KMS-11 (cell line): ENCODE data around the gene PIGU.

ENCODE experiments used
- H2AFZ ChIP-seq: fragments of 200-600 bp; sonication (generic); 2 replicates; pipeline ENCODE4 v1.6.1; 2016; ENCODE audit warnings: antibody characterized with exemption, mixed run types, low read depth
- H3K27ac ChIP-seq: fragments of 200-600 bp; sonication (generic); 2 replicates; pipeline ENCODE4 v1.6.1; 2016; ENCODE audit warnings: mild to moderate bottlenecking, mixed run types
- H3K27me3 ChIP-seq: fragments of 200-600 bp; sonication (generic); 2 replicates; pipeline ENCODE4 v1.6.1; 2017; ENCODE audit warnings: mild to moderate bottlenecking, low read depth, mixed run types, moderate library complexity; ENCODE audit not compliant: insufficient read depth
- H3K36me3 ChIP-seq: fragments of 200-600 bp; sonication (generic); 2 replicates; pipeline ENCODE4 v1.6.1; 2017; ENCODE audit warnings: mild to moderate bottlenecking, mixed run types; ENCODE audit not compliant: insufficient read depth
- H3K4me1 ChIP-seq: fragments of 200-600 bp; sonication (generic); 2 replicates; pipeline ENCODE4 v1.6.1; 2016; ENCODE audit warnings: mild to moderate bottlenecking, low read depth, mixed run types; ENCODE audit not compliant: poor library complexity, severe bottlenecking
- H3K4me2 ChIP-seq: fragments of 200-600 bp; sonication (generic); 2 replicates; pipeline ENCODE4 v1.7.0; 2016; ENCODE audit warnings: mild to moderate bottlenecking, mixed run types
- H3K4me3 ChIP-seq: fragments of 200-600 bp; sonication (generic); IDR thresholded peaks from 2 replicates; pipeline ENCODE4 v1.6.1; 2017; ENCODE audit warnings: low read depth, low read length, mixed read lengths; ENCODE audit not compliant: insufficient read depth
- H3K79me2 ChIP-seq: fragments of 200-600 bp; sonication (generic); 2 replicates; pipeline ENCODE4 v1.6.1; 2016; ENCODE audit warnings: low read depth, mixed run types; ENCODE audit not compliant: insufficient read depth
- H3K9ac ChIP-seq: fragments of 200-600 bp; sonication (generic); 2 replicates; pipeline ENCODE4 v1.6.1; 2016; ENCODE audit warnings: mild to moderate bottlenecking, mixed run types
- H4K20me1 ChIP-seq: fragments of 200-600 bp; sonication (generic); 2 replicates; pipeline ENCODE4 v1.6.1; 2016; ENCODE audit warnings: mild to moderate bottlenecking, mixed run types; ENCODE audit not compliant: insufficient read depth
- CTCF ChIP-seq: fragments of 200-600 bp; sonication (generic); conservative IDR thresholded peaks from 2 replicates; pipeline ENCODE4 v1.6.1; 2017; ENCODE audit warnings: low read depth, mild to moderate bottlenecking, antibody characterized with exemption, low read length, moderate library complexity, mixed read lengths

The PIGU gene

GRCh38 chr20:34579979-34580940, 96.6 kb downstream of the PIGU start:
- TF ChIP-seq CTCF: no peak
- H2AFZ ChIP-seq: no peak overlapping the region

GRCh38 chr20:34579191-34579978, 97.5 kb downstream of the PIGU start:
- Histone ChIP-seq H4K20me1 (no peaks in the 10 kb centered on the region), H3K36me3 (no peaks in the 10 kb centered on the region), H2AFZ (no peak overlapping the region), H3K4me1 (peaks cover 34% of the 10 kb centered on the region), H3K4me3 (no peak overlapping the region), H3K79me2 (no peaks in the 10 kb centered on the region), H3K27me3 (no peaks in the 10 kb centered on the region), H3K27ac (no peak overlapping the region), H3K4me2 (no peak overlapping the region; the same call in 1 of the 2 replicates), H3K9ac (no peak overlapping the region)
- TF ChIP-seq CTCF: no peak

More at GRCh38 chr20:34579979-34580940, 96.6 kb downstream of the PIGU start:
- H3K9ac ChIP-seq: no peak overlapping the region
- no peaks in the 10 kb centered on the region for H3K36me3 ChIP-seq
- no peak overlapping the region; the same call in 1 of the 2 replicates for H3K4me2 ChIP-seq
- no peaks in the 10 kb centered on the region for H3K79me2 ChIP-seq
- no peaks in the 10 kb centered on the region for H3K27me3 ChIP-seq
- H3K27ac ChIP-seq: no peak overlapping the region
- H4K20me1 ChIP-seq: no peaks in the 10 kb centered on the region
- H3K4me3 ChIP-seq: no peak overlapping the region
- H3K4me1 ChIP-seq: peaks cover 34% of the 10 kb centered on the region

- no peak overlapping the region for H3K4me3 ChIP-seq
- no peaks in the 10 kb centered on the region for H4K20me1 ChIP-seq
- H3K36me3 ChIP-seq: no peaks in the 10 kb centered on the region
- no peak overlapping the region for H3K27ac ChIP-seq
- TF ChIP-seq CTCF: no peak
- no peak overlapping the region for H2AFZ ChIP-seq
- no peaks in the 10 kb centered on the region for H3K27me3 ChIP-seq
- H3K4me2 ChIP-seq: no peak overlapping the region
- H3K9ac ChIP-seq: no peak overlapping the region
- no peaks in the 10 kb centered on the region for H3K79me2 ChIP-seq
- peaks cover 34% of the 10 kb centered on the region for H3K4me1 ChIP-seq
Measured at GRCh38 chr20:34578521-34578920, 98.4 kb downstream of the PIGU start.

GRCh38 chr20:34578025-34578424, 98.9 kb downstream of the PIGU start:
- H3K4me1 ChIP-seq: peaks cover 32% of the 10 kb centered on the region
- no peak overlapping the region for H3K9ac ChIP-seq
- no peaks in the 10 kb centered on the region for H4K20me1 ChIP-seq
- H3K79me2 ChIP-seq: no peaks in the 10 kb centered on the region
- no peak overlapping the region for H2AFZ ChIP-seq
- TF ChIP-seq CTCF: no peak
- no peak overlapping the region for H3K27ac ChIP-seq
- H3K27me3 ChIP-seq: no peaks in the 10 kb centered on the region
- H3K4me2 ChIP-seq: no peak overlapping the region
- H3K36me3 ChIP-seq: no peaks in the 10 kb centered on the region
- no peak overlapping the region for H3K4me3 ChIP-seq
